WTC11 (cell line): Measurements from ENCODE around the gene ADAT2. TPM values are rescaled to one million over a fixed set of nuclear protein-coding genes. Genes with fewer than 3 reads are reported as not detected.

Source experiments
- total RNA-seq: library from RNA; stranded (reverse); gene quantifications from 3 replicates; pipeline ENCODE4 v1.2.3, GENCODE V29; 2021

The ADAT2 gene
- total RNA-seq, 1 experiment from 2014 or later, result 13.3 TPM

Other genes with a start within 250 kb of the ADAT2 start
- gene PEX3, start 110 bp upstream of the ADAT2 start, total RNA-seq, result 13.5 to 15.7 TPM (median 15.4 TPM) in 3 replicates
- 48.5 to 55.4 TPM (median 51.8 TPM) in 3 replicates for gene FUCA2, start 61.0 kb upstream of the ADAT2 start, total RNA-seq
- gene PHACTR2, start 227.3 kb upstream of the ADAT2 start, total RNA-seq, result 72.6 to 90.5 TPM (median 80.2 TPM) in 3 replicates